BE2C (cell line): ENCODE results near the gene SPATA6L.

Source experiments
- DNase-seq: peaks from one replicate; pipeline ENCODE4 v3.0.0-alpha.2; 2020
- H3K27me3 ChIP-seq: fragments of 250-450 bp; sonication (Bioruptor Pico); 2 replicates; pipeline ENCODE4 v1.5.1; 2020; ENCODE audit warnings: mild to moderate bottlenecking
- H3K36me3 ChIP-seq: fragments of 250-450 bp; sonication (Bioruptor Pico); 2 replicates; pipeline ENCODE4 v1.5.1; 2020; ENCODE audit warnings: mild to moderate bottlenecking
- H3K4me1 ChIP-seq: fragments of 250-450 bp; sonication (Bioruptor Pico); 2 replicates; pipeline ENCODE4 v1.5.1; 2020
- H3K4me3 ChIP-seq: 2 replicates; pipeline ENCODE4 v1.5.1; 2011; ENCODE audit warnings: low read depth, low read length
- H3K9me3 ChIP-seq: fragments of 250-450 bp; sonication (Bioruptor Pico); 2 replicates; pipeline ENCODE4 v1.5.1; 2020
- TF ChIP-seq, protein P1 (sequence below): IDR thresholded peaks from 2 replicates; pipeline ENCODE4 v1.5.1; 2012; ENCODE audit warnings: mild to moderate bottlenecking, low read depth, low read length

SPATA6L gene

GRCh38 chr9:4680750-4681149, 14.5 kb upstream of the SPATA6L start:
- Histone ChIP-seq H3K4me1 (no peaks in the 10 kb centered on the region; the same call in 1 of the 2 replicates), H3K9me3 (no peaks in the 10 kb centered on the region), H3K27me3 (no peaks in the 10 kb centered on the region), H3K4me3 (peak overlapping the region; percentile 79), H3K36me3 (peaks cover 5% of the 10 kb centered on the region)
- TF ChIP-seq, protein P1, sequence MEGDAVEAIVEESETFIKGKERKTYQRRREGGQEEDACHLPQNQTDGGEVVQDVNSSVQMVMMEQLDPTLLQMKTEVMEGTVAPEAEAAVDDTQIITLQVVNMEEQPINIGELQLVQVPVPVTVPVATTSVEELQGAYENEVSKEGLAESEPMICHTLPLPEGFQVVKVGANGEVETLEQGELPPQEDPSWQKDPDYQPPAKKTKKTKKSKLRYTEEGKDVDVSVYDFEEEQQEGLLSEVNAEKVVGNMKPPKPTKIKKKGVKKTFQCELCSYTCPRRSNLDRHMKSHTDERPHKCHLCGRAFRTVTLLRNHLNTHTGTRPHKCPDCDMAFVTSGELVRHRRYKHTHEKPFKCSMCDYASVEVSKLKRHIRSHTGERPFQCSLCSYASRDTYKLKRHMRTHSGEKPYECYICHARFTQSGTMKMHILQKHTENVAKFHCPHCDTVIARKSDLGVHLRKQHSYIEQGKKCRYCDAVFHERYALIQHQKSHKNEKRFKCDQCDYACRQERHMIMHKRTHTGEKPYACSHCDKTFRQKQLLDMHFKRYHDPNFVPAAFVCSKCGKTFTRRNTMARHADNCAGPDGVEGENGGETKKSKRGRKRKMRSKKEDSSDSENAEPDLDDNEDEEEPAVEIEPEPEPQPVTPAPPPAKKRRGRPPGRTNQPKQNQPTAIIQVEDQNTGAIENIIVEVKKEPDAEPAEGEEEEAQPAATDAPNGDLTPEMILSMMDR = no peak
- no peak for DNase-seq

DNA sequence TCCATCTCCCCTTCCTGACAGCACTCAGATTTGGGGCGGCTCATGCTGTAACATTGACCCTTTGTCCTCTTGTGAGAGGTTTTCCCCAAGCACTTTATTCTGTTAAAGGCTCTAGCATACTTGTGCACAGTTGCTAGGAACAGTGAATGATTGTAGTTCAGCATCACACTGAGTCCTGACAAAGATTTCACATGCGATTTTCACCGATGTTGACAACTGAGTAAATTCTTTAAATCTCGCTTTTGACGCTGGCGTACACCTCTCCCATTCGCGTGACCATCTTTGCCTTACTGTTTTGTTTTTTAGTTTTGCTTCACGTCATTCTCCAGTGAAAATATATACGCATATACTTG, 13.9 kb upstream of the SPATA6L start:
- TF ChIP-seq, protein P1 = no peak
- Histone ChIP-seq H3K36me3 (peaks cover 4% of the 10 kb centered on the region; the same call in 1 of the 2 replicates), H3K4me1 (no peaks in the 10 kb centered on the region; the same call in 1 of the 2 replicates), H3K9me3 (no peaks in the 10 kb centered on the region), H3K4me3 (peak overlapping the region; percentile 79), H3K27me3 (no peaks in the 10 kb centered on the region)
- DNase-seq = no peak

- TF ChIP-seq, protein P1 = peak; percentile 47
- Histone ChIP-seq H3K9me3 (no peaks in the 10 kb centered on the region), H3K36me3 (no peaks in the 10 kb centered on the region), H3K4me1 (no peaks in the 10 kb centered on the region; the same call in 1 of the 2 replicates), H3K4me3 (peak within 1 kb of the TSS; percentile 79), H3K27me3 (no peaks in the 10 kb centered on the region)
- peak; percentile 97 for DNase-seq
Observed at GRCh38 chr9:4679268-4680172, 13.2 kb upstream of the SPATA6L start, which contains the start of gene CDC37L1. CDC37L1 (plus strand) TSS chr9:4679569; CDS start chr9:4679768, 199 bp downstream.

DNA sequence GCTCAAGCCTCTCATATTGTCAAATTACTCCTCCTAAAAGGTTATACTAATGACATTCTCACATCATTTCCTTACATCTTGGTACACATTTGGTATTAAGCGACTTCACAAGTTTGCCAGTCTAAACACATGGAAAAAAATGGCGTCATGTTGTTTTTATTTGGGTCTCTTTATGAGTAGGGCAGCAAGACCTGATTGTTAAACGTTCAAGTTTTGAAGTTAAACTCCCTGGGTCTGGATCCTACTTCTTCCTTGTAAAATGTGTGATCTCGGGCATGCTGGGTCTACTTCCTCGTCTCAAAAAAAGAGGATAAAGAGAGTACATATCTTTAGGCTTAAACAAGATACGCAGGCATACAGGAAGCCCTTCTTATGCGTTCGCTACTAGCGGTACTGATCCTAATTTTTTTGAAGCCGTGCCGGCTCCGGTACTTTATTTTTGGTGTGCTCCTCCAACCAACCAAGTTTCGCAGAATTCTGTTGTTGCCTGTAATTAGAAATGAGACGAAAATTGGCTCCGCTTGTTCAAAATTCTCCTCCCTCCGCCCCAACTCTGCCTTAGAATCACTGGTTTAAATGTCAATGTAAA, 12.5 kb upstream of the SPATA6L start:
- no peaks in the 10 kb centered on the region; the same call in 1 of the 2 replicates for H3K4me1 ChIP-seq
- DNase-seq = no peak
- TF ChIP-seq, protein P1 = no peak
- peak overlapping the region; percentile 79 for H3K4me3 ChIP-seq
- no peaks in the 10 kb centered on the region for H3K27me3 ChIP-seq
- H3K36me3 ChIP-seq = no peaks in the 10 kb centered on the region
- no peaks in the 10 kb centered on the region for H3K9me3 ChIP-seq

DNA sequence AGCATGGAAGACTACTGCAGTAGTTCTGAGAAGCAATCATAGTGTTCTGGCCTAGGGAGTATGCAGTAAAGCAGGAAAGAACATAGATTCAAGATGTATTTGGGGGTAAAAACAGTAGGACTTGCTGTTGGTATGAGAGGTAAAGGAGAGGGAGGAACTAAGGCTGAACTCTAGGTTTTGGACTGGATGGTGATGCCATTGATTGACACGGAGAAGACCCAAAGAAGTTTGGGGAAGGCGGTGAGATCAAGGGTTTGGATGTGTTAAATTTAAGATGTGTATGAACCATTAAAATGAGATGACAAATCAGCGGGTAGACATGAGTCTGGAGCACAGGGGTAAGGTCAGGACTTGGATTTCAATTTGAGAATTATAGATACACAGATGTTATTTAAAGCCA, 11.1 kb upstream of the SPATA6L start:
- H3K36me3 ChIP-seq = no peaks in the 10 kb centered on the region
- TF ChIP-seq, protein P1 = no peak
- H3K4me3 ChIP-seq = no peak overlapping the region
- no peak for DNase-seq
- no peaks in the 10 kb centered on the region for H3K27me3 ChIP-seq
- H3K4me1 ChIP-seq = no peaks in the 10 kb centered on the region; the same call in 1 of the 2 replicates
- no peaks in the 10 kb centered on the region for H3K9me3 ChIP-seq
